DOHH2 (cell line): ENCODE measurements around the gene DCUN1D3.

Experiments
- H3F3A ChIP-seq: fragments of 200-600 bp; sonication (generic), shearing (Covaris generic); 2 replicates; pipeline ENCODE4 v1.6.0; 2016; ENCODE audit warnings: antibody characterized with exemption, mild to moderate bottlenecking; ENCODE audit not compliant: control insufficient read depth, insufficient read depth
- H3K27ac ChIP-seq: fragments of 200-600 bp; sonication (generic); 2 replicates; pipeline ENCODE4 v1.5.1; 2014; ENCODE audit warnings: low read depth, mild to moderate bottlenecking, low read length, moderate library complexity
- H3K27me3 ChIP-seq: fragments of 200-600 bp; sonication (generic); 2 replicates; pipeline ENCODE4 v1.6.1; 2014; ENCODE audit warnings: mild to moderate bottlenecking, low read length, mixed read lengths; ENCODE audit not compliant: control insufficient read depth
- H3K36me3 ChIP-seq: fragments of 200-600 bp; sonication (generic); 2 replicates; pipeline ENCODE4 v1.6.1; 2014; ENCODE audit warnings: mild to moderate bottlenecking, low read length, moderate library complexity, mixed read lengths; ENCODE audit not compliant: control insufficient read depth
- H3K4me1 ChIP-seq: fragments of 200-600 bp; sonication (generic); 2 replicates; pipeline ENCODE4 v1.6.1; 2014; ENCODE audit warnings: mild to moderate bottlenecking, low read length, mixed read lengths; ENCODE audit not compliant: control insufficient read depth
- H3K4me2 ChIP-seq: fragments of 200-600 bp; sonication (generic); 2 replicates; pipeline ENCODE4 v1.6.0; 2014; ENCODE audit warnings: mild to moderate bottlenecking, low read length, moderate library complexity
- H3K4me3 ChIP-seq: fragments of 200-600 bp; sonication (generic); 2 replicates; pipeline ENCODE4 v1.5.1; 2014; ENCODE audit warnings: mild to moderate bottlenecking, low read length, mixed read lengths
- H3K79me2 ChIP-seq: fragments of 200-600 bp; sonication (generic); 2 replicates; pipeline ENCODE4 v1.6.1; 2014; ENCODE audit warnings: mild to moderate bottlenecking, low read length, mixed read lengths; ENCODE audit not compliant: control insufficient read depth
- H3K9me2 ChIP-seq: fragments of 200-600 bp; sonication (generic); replicated peaks from 2 replicates; pipeline ENCODE4 v1.6.1; 2014; ENCODE audit warnings: mild to moderate bottlenecking, low read length, mixed read lengths; ENCODE audit not compliant: control insufficient read depth
- H3K9me3 ChIP-seq: fragments of 200-600 bp; sonication (generic); 2 replicates; pipeline ENCODE4 v1.6.1; 2014; ENCODE audit warnings: antibody characterized with exemption, low read length, mixed read lengths; ENCODE audit not compliant: control insufficient read depth, insufficient read depth
- H4K20me1 ChIP-seq: fragments of 200-600 bp; sonication (generic); 2 replicates; pipeline ENCODE4 v1.6.0; 2014; ENCODE audit warnings: low read depth, mild to moderate bottlenecking, antibody characterized with exemption, low read length, moderate library complexity; ENCODE audit not compliant: control insufficient read depth, insufficient read depth
- CTCF ChIP-seq: fragments of 200-600 bp; sonication (generic); IDR thresholded peaks from one replicate; pipeline ENCODE4 v1.5.1; 2014; ENCODE audit warnings: antibody characterized with exemption, mild to moderate bottlenecking, low read depth, low read length; ENCODE audit not compliant: poor library complexity, severe bottlenecking
- EZH2phosphoT487 ChIP-seq: fragments of 200-600 bp; sonication (generic); IDR thresholded peaks from 2 replicates; pipeline ENCODE4 v1.6.1; 2017; ENCODE audit warnings: borderline replicate concordance, mild to moderate bottlenecking, antibody characterized with exemption, low read length, moderate library complexity, mixed read lengths

DCUN1D3 gene

GRCh38 chr16:20822521-20823325 is 77.4 kb downstream of the DCUN1D3 start:
- Histone ChIP-seq H3F3A (no peaks in the 10 kb centered on the region), H3K27ac (no peak overlapping the region), H3K79me2 (no peaks in the 10 kb centered on the region), H3K9me2 (no peaks in the 10 kb centered on the region), H4K20me1 (no peaks in the 10 kb centered on the region), H3K4me2 (no peak overlapping the region), H3K27me3 (no peaks in the 10 kb centered on the region), H3K4me1 (no peaks in the 10 kb centered on the region), H3K36me3 (peaks cover 29% of the 10 kb centered on the region), H3K9me3 (no peaks in the 10 kb centered on the region), H3K4me3 (no peak overlapping the region)
- TF ChIP-seq EZH2phosphoT487 (no peak), CTCF (no peak)

GRCh38 chr16:20821682-20822081 is 78.5 kb downstream of the DCUN1D3 start:
- no peak overlapping the region for H3K27ac ChIP-seq
- no peaks in the 10 kb centered on the region for H3K9me2 ChIP-seq
- peaks cover 22% of the 10 kb centered on the region for H3K36me3 ChIP-seq
- TF ChIP-seq CTCF (no peak), EZH2phosphoT487 (no peak)
- H4K20me1 ChIP-seq: no peaks in the 10 kb centered on the region
- H3K79me2 ChIP-seq: no peaks in the 10 kb centered on the region
- no peak overlapping the region for H3K4me3 ChIP-seq
- no peak overlapping the region for H3K4me2 ChIP-seq
- no peaks in the 10 kb centered on the region for H3K27me3 ChIP-seq
- H3K9me3 ChIP-seq: no peaks in the 10 kb centered on the region
- no peaks in the 10 kb centered on the region for H3F3A ChIP-seq
- H3K4me1 ChIP-seq: no peaks in the 10 kb centered on the region

- Histone ChIP-seq H3F3A (no peaks in the 10 kb centered on the region), H3K79me2 (no peaks in the 10 kb centered on the region), H3K9me2 (no peaks in the 10 kb centered on the region), H3K4me3 (no peak overlapping the region), H3K4me2 (no peak overlapping the region), H4K20me1 (no peaks in the 10 kb centered on the region), H3K4me1 (no peaks in the 10 kb centered on the region), H3K36me3 (peaks cover 29% of the 10 kb centered on the region), H3K27ac (no peak overlapping the region), H3K9me3 (no peaks in the 10 kb centered on the region), H3K27me3 (no peaks in the 10 kb centered on the region)
- no peak for TF ChIP-seq EZH2phosphoT487
- no peak for TF ChIP-seq CTCF
These were observed 81.1 kb downstream of the DCUN1D3 start for GRCh38 chr16:20818929-20819585.
